Occipital lobe (tissue), 2 donors: ENCODE results near the gene RPL9. TPM values are rescaled to one million over a fixed set of nuclear protein-coding genes. Genes with fewer than 3 reads are reported as not detected.
"Not testable (repeated sequence)": the region's sequence is repeated elsewhere in the genome, so short reads cannot be mapped to it uniquely, and the experiment has no call there.

Experiments used
- DNase-seq: peaks from one replicate; lab custom pipeline; 2025; lab: John Stamatoyannopoulos, UW
- total RNA-seq: library from RNA; depleted of rRNA; stranded (reverse); fragments of >200 nt; gene quantifications from one replicate; pipeline ENCODE4 v1.2.3, GENCODE V29; 2014

Gene RPL9
- total RNA-seq, 1 donor from 2014 or later = 3,277 TPM

GRCh38 chr4:39466747-39467146, 8.0 kb upstream of the RPL9 start:
- DNase-seq = no peak

DNA sequence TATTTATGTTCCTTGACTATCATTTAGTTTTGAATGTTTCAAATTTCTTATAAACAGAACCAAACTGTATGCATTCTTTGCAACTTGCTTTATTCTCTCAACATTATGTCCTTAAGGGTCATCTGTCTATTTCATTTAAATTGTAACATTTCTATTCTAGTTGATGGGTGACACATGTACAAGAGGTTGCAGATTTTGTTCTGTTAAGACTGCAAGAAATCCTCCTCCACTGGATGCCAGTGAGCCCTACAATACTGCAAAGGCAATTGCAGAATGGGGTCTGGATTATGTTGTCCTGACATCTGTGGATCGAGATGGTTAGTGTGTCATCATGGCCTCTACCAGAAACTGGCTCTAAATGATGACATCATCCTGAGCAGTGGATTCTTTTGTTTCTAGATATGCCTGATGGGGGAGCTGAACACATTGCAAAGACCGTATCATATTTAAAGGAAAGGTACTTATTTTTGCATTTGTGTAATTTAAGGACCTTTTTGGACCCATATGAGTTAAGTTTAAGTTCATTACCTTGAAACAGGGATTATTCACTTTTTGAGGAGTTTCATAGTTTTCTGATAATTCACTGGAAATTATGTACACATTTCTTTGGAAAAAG, 6.3 kb upstream of the RPL9 start:
- no peak for DNase-seq

DNA sequence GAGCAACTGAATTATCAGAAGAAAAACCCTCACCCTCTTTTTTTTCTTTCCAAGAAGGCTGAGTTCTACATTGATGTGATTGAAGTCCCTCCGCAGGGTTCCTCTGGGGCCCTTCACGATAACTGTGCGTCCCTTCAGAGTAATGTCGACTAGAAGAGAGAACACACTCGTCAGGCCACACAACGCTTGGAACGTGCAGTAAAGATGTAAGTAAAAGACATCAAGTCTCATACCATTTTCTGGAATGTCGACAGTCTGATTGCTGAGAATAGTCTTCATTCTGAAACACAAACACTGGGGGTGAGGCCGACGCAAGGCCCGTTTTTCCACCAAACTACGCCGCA, 589 bp downstream of the RPL9 start:
- DNase-seq = not testable (repeated sequence)

- DNase-seq = no peak
Measured at GRCh38 chr4:39456946-39457763, 1.6 kb downstream of the RPL9 start.

DNA sequence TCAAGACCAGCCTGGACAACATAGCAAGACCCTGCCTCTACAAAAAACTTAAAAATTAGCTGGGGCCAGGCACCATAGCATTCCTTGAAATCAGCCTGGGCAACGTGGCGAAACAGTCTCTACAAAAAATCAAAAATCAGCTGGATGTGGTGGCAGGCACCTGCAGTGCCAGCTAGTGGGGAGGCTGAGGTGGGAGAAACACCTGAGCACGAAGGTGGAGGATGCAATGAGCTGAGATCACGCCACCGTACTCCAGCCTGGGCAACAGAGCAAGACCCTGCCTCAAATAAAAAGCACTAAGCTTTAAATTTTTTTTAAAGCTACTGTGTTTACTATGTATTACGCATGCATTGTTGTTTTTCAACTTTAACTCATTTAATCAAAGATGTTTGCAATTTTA, 3.2 kb downstream of the RPL9 start:
- no peak for DNase-seq

GRCh38 chr4:39453738-39454137, 5.0 kb downstream of the RPL9 start:
- DNase-seq = no peak

GRCh38 chr4:39452860-39453587, 5.7 kb downstream of the RPL9 start:
- no peak for DNase-seq

GRCh38 chr4:39452153-39452859, 6.4 kb downstream of the RPL9 start:
- DNase-seq = no peak

DNA sequence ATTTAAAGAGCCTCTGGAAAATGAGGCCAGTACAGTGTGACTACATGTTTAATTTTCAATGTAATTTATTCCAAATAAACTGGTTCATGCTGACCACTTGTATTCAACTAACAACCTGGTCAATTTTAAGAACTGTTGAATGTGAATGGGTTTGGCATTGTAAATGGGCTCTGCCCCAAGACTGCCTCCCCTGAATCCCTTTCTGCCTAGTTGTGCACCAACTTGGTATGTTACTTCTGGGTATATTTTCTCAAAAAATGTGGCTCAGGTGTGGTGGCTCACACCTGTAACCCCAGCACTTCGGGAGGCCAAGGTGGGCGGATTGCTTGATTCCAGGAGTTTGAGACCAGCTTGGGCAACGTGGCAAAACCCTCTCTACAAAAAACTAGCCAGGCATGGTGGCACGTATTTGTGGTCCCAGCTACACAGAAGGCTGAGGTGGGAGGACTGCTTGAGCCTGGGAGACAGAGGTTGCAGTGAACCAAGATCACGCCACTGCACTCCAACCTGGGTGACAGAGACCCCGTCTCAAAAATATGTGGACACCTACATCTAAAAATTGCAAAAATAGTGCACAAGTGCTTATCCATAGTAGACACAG, 7.2 kb downstream of the RPL9 start:
- no peak for DNase-seq

GRCh38 chr4:39450618-39451017, 8.1 kb downstream of the RPL9 start:
- no peak for DNase-seq

- DNase-seq = no peak
Measured at GRCh38 chr4:39446842-39447573, 11.7 kb downstream of the RPL9 start.

DNA sequence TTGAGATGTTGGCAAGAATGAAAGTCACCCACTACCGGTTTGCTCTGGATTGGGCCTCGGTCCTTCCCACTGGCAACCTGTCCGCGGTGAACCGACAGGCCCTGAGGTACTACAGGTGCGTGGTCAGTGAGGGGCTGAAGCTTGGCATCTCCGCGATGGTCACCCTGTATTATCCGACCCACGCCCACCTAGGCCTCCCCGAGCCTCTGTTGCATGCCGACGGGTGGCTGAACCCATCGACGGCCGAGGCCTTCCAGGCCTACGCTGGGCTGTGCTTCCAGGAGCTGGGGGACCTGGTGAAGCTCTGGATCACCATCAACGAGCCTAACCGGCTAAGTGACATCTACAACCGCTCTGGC, 12.3 kb downstream of the RPL9 start:
- DNase-seq = no peak

DNA sequence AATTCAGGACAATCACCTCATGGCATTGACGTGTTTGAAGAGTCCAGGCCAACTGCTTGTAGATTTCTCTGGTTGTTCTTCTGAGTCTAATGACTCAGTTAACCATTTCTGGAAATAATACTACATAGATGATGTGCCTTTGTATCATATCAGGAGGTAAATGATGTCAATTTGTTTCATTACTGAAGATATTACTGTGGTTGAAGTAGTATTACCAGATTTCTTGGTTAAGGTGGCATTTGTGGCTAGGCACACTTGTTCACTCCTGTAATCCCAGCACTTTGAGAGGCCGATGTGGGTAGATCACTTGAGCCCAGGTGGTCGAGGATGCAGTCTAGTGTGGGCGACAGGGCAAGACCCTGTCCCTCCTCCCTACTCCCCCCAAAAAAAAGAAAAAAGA, 15.7 kb downstream of the RPL9 start:
- no peak for DNase-seq

DNA sequence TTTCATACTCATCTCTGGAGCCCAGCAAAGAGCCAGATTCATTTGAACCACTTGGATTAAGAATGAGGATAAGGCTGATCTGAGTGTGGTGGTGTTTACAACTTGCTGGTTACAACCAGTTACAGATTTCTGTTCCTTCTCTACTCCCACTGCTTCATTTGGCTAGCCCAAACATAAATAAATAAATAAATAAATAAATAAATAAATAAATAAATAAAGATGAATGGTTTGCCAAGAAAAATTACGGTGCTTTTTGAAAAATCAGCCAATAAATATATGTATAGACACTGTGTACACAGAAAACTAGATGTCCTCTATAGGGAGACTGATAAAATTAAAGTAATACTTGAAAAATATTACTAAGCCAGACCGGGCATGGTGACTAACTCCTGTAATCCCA, 17.1 kb downstream of the RPL9 start:
- no peak for DNase-seq

GRCh38 chr4:39435659-39436563, 22.8 kb downstream of the RPL9 start:
- no peak for DNase-seq

- DNase-seq = no peak
Measured at GRCh38 chr4:39433878-39434492, 24.7 kb downstream of the RPL9 start.

GRCh38 chr4:39429476-39430334, 29.0 kb downstream of the RPL9 start:
- DNase-seq = no peak

DNA sequence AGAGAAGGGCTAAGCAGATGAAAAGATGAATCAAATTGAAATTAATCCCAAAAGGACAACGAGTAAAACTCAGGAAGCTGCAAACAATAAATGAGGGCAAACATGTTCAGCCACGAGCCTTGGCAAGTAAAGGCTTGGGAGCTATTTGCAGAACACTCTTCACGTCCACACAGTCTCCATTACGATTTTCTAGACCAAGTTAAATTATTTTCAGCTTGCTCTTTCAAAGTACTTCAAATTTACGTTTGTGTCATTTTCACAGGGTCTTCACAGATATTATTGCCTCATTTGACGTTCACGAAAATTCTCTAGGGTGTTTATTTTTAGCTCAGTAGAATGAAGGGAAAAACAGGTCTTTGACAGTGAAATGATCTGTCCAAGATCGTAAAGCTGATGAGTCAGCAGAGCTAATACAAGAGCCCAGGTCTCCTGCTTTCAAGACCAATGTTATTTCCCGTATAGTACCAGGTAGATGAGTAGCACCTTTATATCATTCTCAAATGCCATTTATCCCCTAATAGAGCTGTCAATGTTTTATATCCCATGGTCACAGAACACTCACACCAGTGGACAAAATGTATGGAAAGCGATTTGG, 31.1 kb downstream of the RPL9 start:
- no peak for DNase-seq
